Large intestine (tissue), 3 donors: Measurements from ENCODE around the gene CD19. TPM values are rescaled to one million over a fixed set of nuclear protein-coding genes. Genes with fewer than 3 reads are reported as not detected.
A peak's percentile ranks its signal among the peaks of the same experiment; 100 is the strongest.

Experiments used
- DNase-seq, 2 donors: peaks; one replicate each; pipeline versions ENCODE4 v3.0.0 to v3.0.0-alpha.2; 2013
- H3K27ac ChIP-seq: one replicate; pipeline ENCODE4 v1.5.1; 2013; ENCODE audit warnings: low read length
- H3K27me3 ChIP-seq: 2 replicates; pipeline ENCODE4 v1.6.1; 2013; ENCODE audit warnings: low read length; ENCODE audit not compliant: control insufficient read depth, insufficient read depth
- H3K36me3 ChIP-seq: 2 replicates; pipeline ENCODE4 v1.6.1; 2013; ENCODE audit warnings: low read length; ENCODE audit not compliant: control insufficient read depth, insufficient read depth
- H3K4me1 ChIP-seq: one replicate; pipeline ENCODE4 v1.6.1; 2013; ENCODE audit warnings: low read length; ENCODE audit not compliant: control insufficient read depth, insufficient read depth
- H3K4me3 ChIP-seq: one replicate; pipeline ENCODE4 v1.5.1; 2013; ENCODE audit warnings: low read length
- H3K9me3 ChIP-seq: one replicate; pipeline ENCODE4 v1.6.1; 2013; ENCODE audit warnings: mild to moderate bottlenecking, low read depth, low read length, moderate library complexity; ENCODE audit not compliant: control insufficient read depth
- WGBS: methylation state at CpG from one replicate; pipeline ENCODE4 v1.1.5; 2013; ENCODE audit warnings: low lambda C conversion rate; ENCODE audit not compliant: insufficient coverage; 5-methylcytosine and 5-hydroxymethylcytosine counted together
- polyA plus RNA-seq: library from polyadenylated mRNA; unstranded; fragments of 120-200 nt; gene quantifications from one replicate; pipeline ENCODE4 v1.2.1, GENCODE V29; 2013

The CD19 gene
- polyA plus RNA-seq, 1 donor = 1.0 TPM

DNA sequence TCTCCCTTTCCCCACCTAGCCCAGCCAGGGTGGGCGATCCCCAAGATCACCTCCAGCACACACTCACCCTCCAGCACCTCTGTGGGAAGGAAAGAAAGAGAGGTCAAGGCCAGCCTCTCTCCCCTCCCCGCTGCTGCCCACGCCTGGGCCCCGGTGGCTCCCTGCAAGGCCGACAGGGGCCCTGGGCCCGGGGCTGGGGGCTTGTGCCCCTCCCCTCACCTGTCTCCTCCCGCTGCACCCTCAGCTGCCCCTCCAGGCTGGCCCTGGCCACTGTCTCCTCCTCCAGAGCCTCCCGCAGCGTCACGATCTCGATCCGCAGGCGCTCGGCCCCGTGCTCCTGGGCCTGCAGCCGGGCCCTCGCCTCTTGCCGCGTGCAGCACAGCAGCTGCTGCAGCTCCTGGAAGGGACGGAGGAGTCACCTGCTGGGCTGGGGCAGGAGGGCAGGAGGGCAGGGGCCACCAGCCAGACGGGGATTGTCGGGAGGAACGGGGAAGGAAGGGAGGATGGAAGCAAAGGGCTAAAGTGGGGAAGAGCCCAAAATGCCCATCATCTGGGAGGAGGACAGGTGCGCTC lies 25.9 kb upstream of the CD19 start:
- H3K27ac ChIP-seq = no peak overlapping the region
- peaks cover 9% of the 10 kb centered on the region for H3K4me1 ChIP-seq
- WGBS = no CpG with 5 or more reads among the region's 24 CpGs
- no peak overlapping the region for H3K4me3 ChIP-seq
- no peaks in the 10 kb centered on the region for H3K9me3 ChIP-seq
- no peak for DNase-seq
- H3K27me3 ChIP-seq = no peaks in the 10 kb centered on the region
- H3K36me3 ChIP-seq = peaks cover 41% of the 10 kb centered on the region

DNA sequence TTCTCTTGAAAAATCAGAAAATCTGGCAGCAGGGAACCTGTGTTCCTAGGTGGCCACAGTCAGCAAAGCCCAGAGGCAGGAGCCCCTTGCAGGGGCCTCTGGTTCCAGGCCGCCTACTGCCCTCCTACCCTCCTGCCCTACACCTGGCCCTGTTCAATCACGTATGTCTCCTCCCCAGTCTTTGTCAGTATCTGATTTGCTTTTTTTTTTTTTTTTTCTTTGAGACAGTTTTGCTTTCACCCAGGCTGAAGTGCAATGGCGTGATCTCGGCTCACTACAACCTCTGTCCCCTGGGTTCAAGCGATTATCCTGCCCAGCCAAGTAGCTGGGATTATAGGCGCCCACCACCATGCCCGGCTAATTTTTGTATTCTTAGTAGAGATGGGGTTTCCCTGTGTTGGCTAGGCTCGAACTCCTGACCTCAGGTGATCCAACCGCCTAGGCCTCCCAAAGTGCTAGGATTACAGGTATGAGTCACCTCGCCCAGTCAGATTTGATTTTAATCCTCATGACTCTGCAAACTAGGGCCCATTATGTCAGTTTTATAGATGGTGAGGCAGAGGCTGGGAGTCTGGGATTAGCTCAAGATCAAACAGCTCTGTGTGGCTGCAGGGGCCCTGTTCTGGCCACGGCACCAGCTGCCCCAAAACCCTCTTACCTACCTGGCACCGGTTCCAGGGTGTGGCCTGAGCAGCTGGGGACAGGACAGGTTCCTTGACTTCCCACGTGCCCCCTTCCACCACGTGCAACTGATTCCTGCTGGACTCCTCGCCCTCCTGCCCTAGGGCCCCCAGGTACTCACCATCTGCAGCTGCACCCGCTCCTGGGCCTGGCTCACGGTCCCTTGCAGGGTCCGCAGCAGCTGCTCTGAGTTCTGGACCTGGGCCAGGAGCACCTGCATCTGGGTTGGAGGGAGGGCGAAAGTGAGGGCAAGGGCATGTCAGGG lies 21.4 kb upstream of the CD19 start:
- DNase-seq = peak; percentile 51 to 79
- H3K36me3 ChIP-seq = peaks cover 54% of the 10 kb centered on the region
- H3K4me3 ChIP-seq = no peak overlapping the region

DNA sequence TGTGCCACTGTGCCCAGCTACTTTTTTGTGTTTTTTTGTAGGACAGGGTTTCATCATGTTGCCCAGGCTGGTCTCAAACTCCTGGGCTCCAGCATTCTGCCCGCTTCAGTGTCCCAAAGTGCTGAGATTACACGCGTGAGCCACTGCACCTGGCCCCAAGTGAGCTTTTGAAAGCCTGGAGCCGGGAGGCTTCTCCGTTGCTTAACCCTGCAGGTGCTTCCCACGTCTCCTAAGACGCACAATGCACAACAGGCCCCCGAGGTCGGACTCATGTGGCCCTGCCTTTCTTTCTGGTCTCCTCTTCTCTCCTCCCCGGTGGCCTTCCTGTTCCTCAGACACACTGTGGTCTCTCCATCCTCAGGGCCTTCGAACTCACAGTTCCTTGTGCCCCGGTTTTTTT lies 19.2 kb upstream of the CD19 start:
- WGBS = 95% methylated on average over 4 of the region's 12 CpGs
- Histone ChIP-seq H3K27ac (no peak overlapping the region), H3K4me3 (no peak overlapping the region), H3K9me3 (no peaks in the 10 kb centered on the region), H3K27me3 (no peaks in the 10 kb centered on the region), H3K4me1 (peaks cover 12% of the 10 kb centered on the region), H3K36me3 (peaks cover 52% of the 10 kb centered on the region)
- no peak for DNase-seq

More for the DNA sequence above, 21.4 kb upstream of the CD19 start:
- H3K27ac ChIP-seq = peak overlapping the region; percentile 54
- no peaks in the 10 kb centered on the region for H3K27me3 ChIP-seq
- H3K9me3 ChIP-seq = no peaks in the 10 kb centered on the region
- no CpG with 5 or more reads among the region's 19 CpGs for WGBS
- peaks cover 12% of the 10 kb centered on the region for H3K4me1 ChIP-seq

DNA sequence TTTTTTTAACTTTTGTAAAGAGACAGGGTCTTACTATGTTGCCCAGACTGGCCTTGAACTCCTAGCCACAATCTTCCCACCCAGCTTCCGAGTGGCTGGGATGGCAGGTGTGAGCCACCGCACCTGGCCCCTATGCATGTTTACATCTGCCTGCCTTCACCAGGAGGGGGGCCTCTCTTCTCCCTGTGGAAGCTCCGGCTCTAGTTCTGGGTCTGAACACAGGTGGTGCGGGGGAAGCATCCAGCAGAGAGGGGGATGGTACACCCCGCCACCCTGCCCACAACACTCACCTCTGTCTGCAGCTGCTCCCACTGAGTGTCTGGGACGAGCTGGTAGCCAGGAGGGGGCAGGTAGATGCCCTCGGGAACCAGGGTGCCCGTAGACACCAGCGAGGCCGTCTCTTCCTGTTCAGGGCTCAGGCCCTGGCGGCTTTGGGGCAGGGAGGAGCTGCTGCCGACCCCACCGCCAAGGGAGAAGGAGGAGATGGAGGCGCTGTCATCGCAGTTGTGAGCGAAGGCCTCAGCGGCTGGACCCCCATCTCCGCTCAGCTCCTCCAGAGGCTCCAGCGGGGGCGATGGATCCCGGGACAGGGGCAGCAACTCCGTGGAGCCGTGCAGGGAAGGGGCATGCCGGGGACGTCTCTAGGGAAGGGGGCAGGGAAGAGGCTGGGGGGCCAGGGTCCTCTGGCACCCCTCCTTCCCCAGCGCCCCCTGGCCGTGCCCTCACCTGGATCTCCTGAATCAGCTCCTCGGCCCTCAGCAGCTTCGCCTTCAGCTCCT lies 17.6 kb upstream of the CD19 start:
- no peak overlapping the region for H3K4me3 ChIP-seq
- peaks cover 55% of the 10 kb centered on the region for H3K36me3 ChIP-seq
- WGBS = no CpG with 5 or more reads among the region's 29 CpGs
- no peaks in the 10 kb centered on the region for H3K9me3 ChIP-seq
- H3K27ac ChIP-seq = no peak overlapping the region
- DNase-seq = no peak
- peaks cover 12% of the 10 kb centered on the region for H3K4me1 ChIP-seq
- no peaks in the 10 kb centered on the region for H3K27me3 ChIP-seq

DNA sequence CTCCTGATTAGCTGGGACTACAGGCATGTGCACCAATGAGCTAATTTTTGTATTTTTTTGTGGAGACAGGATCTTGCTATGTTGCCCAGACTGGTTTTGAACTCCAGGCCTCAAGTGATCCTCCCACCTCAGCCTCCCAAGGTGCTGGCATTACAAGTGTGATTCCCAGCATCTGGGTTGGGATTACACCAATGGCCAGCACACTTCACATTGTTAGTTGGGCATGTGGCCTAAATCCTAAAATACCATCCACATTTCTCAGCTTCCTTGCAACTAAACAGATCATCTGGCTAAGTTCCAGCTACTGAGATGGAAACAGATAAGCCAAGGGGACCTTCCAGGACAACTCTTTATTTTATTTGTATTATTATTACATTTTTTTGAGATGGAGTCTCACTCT lies 16.6 kb upstream of the CD19 start:
- Histone ChIP-seq H3K4me3 (no peak overlapping the region), H3K27me3 (no peaks in the 10 kb centered on the region), H3K27ac (no peak overlapping the region), H3K4me1 (peaks cover 9% of the 10 kb centered on the region), H3K9me3 (no peaks in the 10 kb centered on the region), H3K36me3 (peaks cover 62% of the 10 kb centered on the region)
- DNase-seq = no peak

DNA sequence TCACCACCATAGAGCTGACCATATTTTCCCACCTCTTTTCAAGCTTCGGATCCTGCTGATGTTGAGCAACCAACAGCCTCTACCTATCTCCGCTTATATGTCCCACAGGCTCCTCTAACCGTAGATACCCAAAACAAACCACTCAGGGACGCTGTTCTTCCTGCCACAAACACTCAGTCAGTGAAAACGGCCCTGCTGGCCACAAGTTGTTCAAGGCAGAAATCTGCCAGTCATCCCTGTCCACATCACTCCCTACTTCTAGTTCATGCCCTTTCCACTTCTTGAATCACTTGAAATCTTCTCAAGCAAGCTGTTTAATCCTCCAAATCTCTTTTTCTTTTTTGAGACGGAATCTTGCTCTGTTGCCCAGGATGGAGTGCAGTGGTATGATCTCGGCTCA lies 14.7 kb upstream of the CD19 start:
- Histone ChIP-seq H3K4me1 (peaks cover 2% of the 10 kb centered on the region), H3K27me3 (no peaks in the 10 kb centered on the region), H3K9me3 (no peaks in the 10 kb centered on the region), H3K27ac (no peak overlapping the region), H3K4me3 (no peak overlapping the region), H3K36me3 (peaks cover 59% of the 10 kb centered on the region)
- WGBS = 100% methylated on average over 1 of the region's 7 CpGs
- DNase-seq = no peak

DNA sequence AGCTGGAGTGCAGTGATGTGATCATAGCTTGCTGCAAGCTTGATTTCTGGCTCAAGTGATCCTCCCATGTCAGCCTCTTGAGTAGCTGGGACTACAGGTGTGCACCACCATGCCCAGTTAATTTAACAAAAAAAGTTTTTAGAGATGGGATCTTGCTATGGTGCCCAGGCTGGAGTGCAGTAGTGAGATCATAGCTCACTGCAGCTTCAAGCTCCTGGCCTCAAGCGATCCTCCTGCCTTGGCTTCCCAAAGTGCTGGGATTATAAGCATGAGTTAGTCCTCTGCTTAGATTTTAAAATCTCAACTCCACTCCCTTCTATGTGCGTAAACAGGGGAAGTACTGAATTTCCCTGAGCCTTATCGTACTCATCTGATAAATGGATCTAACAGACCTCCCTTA lies 13.1 kb upstream of the CD19 start:
- H3K36me3 ChIP-seq = peaks cover 54% of the 10 kb centered on the region
- no peaks in the 10 kb centered on the region for H3K9me3 ChIP-seq
- DNase-seq = no peak
- peaks cover 13% of the 10 kb centered on the region for H3K4me1 ChIP-seq
- no CpG with 5 or more reads among the region's 3 CpGs for WGBS
- H3K27ac ChIP-seq = no peak overlapping the region
- H3K4me3 ChIP-seq = no peak overlapping the region
- no peaks in the 10 kb centered on the region for H3K27me3 ChIP-seq

DNA sequence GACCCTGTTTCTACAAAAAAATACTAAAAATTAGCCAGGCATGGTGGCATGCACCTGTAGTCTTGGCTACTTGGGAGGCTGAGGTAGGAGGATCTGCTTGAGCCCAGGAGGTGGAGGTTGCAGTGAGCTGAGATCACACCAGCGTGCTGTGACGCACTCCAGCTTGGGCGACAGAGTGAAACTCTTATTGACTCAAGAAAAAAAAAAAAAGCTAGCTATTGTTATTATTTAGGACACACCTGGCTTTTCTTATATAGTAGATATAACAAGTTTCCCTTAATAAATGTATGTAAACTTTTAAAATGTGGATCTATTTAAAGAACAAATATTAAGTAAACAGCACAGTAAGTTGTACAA lies 8.6 kb upstream of the CD19 start:
- Histone ChIP-seq H3K36me3 (peaks cover 22% of the 10 kb centered on the region), H3K9me3 (peaks cover 3% of the 10 kb centered on the region), H3K27me3 (no peaks in the 10 kb centered on the region), H3K27ac (peak overlapping the region; percentile 99), H3K4me3 (peak overlapping the region; percentile 93), H3K4me1 (peaks cover 19% of the 10 kb centered on the region)
- no peak for DNase-seq
- no CpG with 5 or more reads among the region's 3 CpGs for WGBS

DNA sequence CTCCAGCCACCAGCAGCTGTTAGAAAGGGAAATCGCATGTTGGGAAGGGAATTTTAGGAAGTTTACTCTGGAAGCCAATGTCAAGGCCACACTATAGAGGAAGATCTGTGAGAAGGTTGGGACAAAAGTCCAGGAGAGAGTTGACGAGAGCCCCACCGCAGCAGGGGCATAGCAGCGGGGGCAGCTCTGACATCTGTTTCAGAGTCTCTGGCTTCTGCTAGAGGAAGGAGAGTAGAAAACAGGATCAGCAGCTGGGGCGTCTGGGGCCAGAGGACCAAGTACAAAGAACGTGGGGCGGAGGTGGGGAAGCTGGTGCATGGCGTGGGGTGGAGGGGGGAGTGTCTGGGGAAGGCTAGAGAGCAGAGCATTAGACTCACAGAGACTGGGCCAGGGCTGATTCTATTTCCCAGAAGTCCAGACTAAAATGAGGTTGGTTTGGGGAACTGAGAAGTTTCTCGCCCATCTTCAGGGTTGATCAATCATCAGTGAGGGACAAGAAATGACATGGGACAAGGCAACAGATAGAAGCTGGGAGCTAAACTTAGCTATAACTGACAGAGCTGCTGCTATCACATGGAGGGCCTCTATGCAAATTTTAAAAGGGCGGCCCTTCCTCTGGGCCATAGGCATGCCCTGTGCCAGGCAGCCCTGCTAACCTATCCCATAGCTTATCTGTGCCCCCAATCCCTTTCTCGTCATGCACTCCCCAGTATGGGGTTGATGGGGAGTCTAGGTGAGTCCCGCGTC lies 7.9 kb upstream of the CD19 start:
- H3K4me3 ChIP-seq = peak overlapping the region; percentile 93
- peak overlapping the region; percentile 99 for H3K27ac ChIP-seq
- WGBS = no CpG with 5 or more reads among the region's 13 CpGs
- H3K27me3 ChIP-seq = no peaks in the 10 kb centered on the region
- peak; percentile 67 to 87 for DNase-seq
- peaks cover 16% of the 10 kb centered on the region for H3K36me3 ChIP-seq
- H3K4me1 ChIP-seq = peaks cover 19% of the 10 kb centered on the region
- peaks cover 3% of the 10 kb centered on the region for H3K9me3 ChIP-seq

DNA sequence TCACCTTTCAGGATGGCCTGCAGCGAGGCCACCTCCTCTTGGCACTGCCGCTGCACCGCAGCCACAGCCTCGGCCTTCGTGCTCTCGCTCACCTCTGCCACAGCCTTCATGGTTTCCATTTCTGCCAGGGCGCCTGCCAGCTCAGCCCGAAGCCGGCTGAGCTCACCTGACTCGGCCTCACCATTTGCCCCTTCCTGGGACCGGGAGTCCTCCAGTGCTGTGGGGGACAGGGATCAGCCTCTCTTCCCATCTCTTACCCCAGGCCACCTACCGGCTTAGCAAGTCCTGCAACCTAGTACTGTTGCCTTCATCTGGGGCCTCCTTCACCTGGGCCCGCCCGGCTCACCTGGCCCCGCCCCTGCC lies 7.4 kb upstream of the CD19 start:
- H3K9me3 ChIP-seq = peaks cover 3% of the 10 kb centered on the region
- peaks cover 11% of the 10 kb centered on the region for H3K36me3 ChIP-seq
- no peaks in the 10 kb centered on the region for H3K27me3 ChIP-seq
- DNase-seq = no peak
- H3K4me3 ChIP-seq = peak overlapping the region; percentile 93
- no CpG with 5 or more reads among the region's 15 CpGs for WGBS
- H3K27ac ChIP-seq = peak overlapping the region; percentile 99
- H3K4me1 ChIP-seq = peaks cover 19% of the 10 kb centered on the region
